NCI-H187 treated with DMSO at 0.1 percent for 48 hours (cell line): ENCODE measurements around the gene RDH13.
"Not testable (repeated sequence)": the region's sequence is repeated elsewhere in the genome, so short reads cannot be mapped to it uniquely, and the experiment has no call there.

Experiments
- DNase-seq: peaks from one replicate; lab custom pipeline; 2025; lab: John Stamatoyannopoulos, UW

Gene RDH13, protein sequence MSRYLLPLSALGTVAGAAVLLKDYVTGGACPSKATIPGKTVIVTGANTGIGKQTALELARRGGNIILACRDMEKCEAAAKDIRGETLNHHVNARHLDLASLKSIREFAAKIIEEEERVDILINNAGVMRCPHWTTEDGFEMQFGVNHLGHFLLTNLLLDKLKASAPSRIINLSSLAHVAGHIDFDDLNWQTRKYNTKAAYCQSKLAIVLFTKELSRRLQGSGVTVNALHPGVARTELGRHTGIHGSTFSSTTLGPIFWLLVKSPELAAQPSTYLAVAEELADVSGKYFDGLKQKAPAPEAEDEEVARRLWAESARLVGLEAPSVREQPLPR

GRCh38 chr19:55062735-55063491, at the start of gene RDH13:
Gene RDH13, minus strand, starts transcription at chr19:55063148. Its CDS starts 116 bp downstream, at chr19:55063032.
- peak; percentile 29 for DNase-seq

- DNase-seq = no peak
These were observed 49.4 kb upstream of the RDH13 start for GRCh38 chr19:55112246-55112776.

DNA sequence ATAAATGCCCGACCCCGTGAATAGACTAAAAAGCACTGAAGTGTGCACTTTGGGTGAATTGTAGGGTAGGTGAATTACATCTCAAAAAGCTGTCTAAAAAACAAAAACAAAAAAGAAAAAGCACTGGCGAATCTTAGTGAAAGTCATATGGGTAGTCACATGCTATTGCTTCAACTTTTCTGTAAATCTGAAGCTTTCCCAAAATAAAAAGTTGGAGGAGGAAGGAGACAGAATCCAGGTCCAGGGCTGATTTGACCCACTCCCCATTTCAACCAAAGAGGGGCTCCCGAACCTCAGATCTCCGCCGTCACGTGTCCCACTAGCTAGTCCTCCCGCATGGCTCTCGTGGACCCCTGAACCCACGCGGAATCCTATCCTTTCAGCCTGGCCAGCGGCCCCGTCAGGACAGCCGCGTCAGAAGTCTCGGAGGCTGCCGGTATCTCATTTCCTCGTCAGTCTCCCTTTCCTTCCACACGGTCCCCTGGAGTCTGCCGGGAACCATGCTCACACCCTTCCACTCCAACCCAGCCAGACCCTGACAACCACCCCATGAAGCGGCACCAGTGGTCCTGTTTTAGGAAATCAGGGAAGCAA, 48.4 kb upstream of the RDH13 start:
- no peak for DNase-seq

DNA sequence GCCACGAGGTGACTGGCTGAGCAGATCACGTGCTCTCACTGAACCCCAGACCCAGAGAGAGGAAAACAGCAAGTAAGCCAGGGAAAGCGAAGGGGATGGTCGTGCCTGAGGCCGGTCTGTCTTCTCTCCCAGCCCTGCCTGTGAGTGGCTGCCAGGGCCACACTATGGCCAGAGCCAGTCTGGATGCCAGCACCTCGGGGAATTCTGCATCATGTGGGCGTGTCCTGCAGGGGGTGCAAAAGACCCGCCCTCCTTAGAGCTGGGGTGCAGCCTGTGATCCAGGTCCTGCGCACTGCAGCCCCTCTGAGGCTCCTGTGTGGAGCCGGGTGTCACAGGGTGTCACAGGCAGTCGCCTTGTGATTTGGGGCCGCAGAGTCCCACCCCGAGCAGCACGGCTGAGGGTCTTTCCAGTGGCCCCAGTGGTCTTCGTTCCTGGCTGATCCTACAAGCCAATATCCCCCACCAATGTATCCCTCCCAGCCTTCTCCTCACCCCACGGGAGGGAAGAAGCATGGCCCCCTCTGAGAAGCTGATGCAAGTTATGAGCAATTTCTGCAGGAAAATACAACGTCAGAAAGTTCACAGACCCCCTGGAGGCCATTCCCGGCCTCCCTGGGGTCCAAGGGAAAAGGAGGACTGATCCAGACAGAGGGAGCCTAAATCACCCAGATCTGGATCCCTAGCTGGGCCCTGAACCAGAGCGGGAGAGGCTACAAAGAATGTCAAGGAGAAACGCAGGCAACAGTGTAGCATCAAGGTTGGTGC, 46.8 kb upstream of the RDH13 start:
- DNase-seq = no peak

GRCh38 chr19:55107252-55107651, 44.3 kb upstream of the RDH13 start:
- DNase-seq = not testable (repeated sequence)

DNA sequence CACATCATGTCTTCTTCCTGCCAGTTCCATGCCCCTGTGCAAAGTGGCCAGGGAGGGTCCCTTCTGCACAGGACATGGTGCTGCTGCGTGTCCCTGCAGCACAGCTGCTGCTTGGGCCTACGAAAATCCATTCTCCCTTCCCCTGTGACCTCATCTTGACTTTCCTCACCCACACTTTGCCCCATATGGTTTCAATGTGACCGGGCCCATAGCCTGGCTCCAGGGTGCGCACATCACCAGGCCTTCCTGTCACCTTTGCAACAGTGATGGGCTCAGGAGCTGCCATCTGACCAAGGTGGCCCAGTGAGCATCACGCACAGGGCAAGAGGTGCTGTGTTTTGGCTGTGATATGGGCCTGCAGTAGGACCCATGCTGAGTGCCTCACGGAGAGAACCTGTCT, 43.6 kb upstream of the RDH13 start:
- no peak for DNase-seq

DNA sequence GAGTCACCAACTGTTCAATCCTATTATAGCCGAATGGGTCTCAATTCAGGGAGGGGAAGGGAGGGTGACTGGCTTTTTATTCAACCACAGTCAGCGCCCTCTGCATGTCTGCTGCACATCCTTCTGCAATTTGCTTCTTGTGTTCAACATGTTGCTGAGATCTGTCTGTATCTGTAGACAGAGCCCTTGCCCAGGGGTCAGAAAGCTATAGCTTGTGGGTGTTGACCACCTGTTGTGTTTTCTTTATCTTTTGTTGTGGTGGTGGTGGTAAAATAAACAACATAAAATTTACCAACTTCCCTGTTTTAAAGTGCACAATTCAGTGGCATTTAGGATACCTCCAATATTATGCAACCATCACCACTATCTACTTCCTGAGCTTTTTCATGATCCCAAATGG, 42.3 kb upstream of the RDH13 start:
- DNase-seq = no peak

GRCh38 chr19:55103190-55103589, 40.2 kb upstream of the RDH13 start:
- no peak for DNase-seq

DNA sequence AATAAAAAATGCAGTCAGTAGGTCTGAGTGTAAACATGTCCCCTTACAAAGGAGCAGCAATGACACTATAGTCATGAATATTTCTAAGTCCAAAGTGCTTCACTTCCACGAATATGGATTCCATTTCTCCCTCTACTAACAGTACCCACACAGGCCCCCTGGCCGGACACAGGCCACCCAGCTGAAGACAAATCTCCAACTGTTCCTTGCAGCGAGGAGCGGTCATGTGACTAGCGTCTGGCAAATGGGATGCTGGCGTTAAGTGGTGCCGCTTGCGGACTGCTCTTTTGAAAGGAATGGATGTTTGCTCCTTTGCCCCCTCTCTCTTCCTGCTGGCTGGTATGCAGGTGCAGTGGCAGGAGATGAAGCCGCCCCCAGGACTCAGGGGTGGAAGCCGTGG, 38.3 kb upstream of the RDH13 start:
- DNase-seq = no peak

- DNase-seq = no peak
These were observed 36.9 kb upstream of the RDH13 start for GRCh38 chr19:55099557-55100506.

DNA sequence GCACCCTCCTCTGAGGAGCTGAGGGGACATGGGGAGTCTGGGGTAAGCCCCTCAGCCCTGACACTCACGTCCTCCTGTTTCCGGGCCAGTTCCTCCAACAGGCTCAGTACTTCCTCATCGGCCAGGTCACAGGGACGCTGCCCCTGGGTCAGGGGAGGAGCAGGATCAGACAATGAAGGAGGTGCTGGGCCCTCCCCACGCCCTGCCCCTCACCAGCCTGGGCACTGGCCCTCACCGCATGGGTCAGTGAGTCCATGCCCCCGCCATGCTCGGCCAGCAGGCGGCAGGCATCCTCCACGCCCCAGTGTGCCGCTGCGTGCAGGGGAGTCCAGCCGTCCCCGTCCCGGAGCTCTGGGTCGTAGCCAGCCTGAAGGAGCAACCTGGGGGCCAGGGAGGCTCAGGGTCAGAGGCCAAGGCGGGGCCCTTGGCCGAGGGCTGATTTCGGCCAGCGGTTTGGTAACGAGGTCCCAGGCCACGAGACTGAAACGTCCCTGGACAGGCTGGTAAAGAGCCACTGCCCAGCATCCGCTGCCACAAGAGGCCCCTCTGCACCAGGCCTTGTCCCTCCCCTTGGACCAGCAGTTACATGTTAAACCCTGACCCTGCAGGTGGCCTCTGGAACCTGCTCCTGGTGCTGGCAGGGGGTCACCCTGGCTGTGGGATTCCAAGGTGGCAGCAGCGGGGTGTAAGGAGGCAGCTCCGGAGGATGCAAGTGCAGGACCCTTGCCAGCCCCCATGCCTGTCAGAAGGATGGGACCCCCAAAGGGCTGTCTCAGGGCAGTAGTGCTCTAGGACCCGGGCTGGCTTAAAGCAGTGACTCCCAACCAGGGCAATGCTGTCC, 36.0 kb upstream of the RDH13 start:
- DNase-seq = no peak

GRCh38 chr19:55097864-55098715, 35.1 kb upstream of the RDH13 start:
- no peak for DNase-seq

GRCh38 chr19:55096061-55096701, 33.2 kb upstream of the RDH13 start:
- no peak for DNase-seq

GRCh38 chr19:55095260-55096060, 32.5 kb upstream of the RDH13 start:
- DNase-seq = no peak

- DNase-seq = no peak
These were observed 31.7 kb upstream of the RDH13 start for GRCh38 chr19:55094456-55095259.

DNA sequence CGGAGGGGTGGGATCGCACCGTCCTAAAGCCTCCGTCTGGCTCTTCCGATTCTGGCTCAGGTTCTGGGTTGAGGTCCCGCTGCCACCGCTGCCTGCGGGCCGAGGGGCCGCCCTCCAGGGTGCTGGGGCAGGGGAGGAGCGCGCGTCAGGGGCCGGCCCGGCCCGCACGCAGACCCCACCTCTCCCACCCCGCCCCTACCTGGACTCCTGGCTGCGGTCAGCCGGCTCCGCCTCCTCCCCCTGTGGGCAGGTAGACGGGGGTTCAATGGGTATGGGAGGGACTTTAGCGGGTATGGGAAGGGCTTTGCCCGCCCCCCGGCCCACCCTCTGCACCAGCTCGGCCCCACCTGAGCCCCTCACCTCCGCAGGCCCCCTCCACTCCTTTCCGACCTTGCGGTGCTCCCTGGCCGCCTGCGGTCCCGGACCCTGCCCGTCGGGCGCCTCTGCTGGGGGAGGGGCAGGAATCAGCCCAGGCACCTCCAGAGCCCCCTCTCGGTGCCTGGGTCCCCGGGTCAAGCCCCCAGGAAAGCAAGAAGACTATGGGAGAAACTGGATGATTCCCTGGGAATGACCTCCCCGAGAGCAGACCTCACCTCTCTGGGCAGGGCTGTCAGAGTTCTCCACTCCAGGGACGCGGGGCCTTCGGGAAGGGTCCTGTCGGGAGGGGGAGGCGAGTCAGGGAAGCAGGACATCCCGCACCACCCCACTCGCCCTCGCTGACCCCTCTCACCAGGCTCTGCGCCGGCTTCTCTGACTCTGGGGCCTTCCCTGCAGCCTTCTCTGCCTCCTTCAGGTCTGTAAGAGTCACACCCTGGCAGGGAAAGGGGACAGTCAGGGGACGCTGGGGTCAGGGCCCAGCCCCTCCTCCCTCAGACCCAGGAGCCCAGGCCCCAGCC, 29.7 kb upstream of the RDH13 start:
- no peak for DNase-seq
